ENCODE results near the gene SCN1B. TPM values are rescaled to one million over a fixed set of nuclear protein-coding genes. Genes with fewer than 3 reads are reported as not detected.
"Not testable (repeated sequence)": the region's sequence is repeated elsewhere in the genome, so short reads cannot be mapped to it uniquely, and the experiment has no call there.

The SCN1B gene
- total RNA-seq, 4 donors from 2014 or later, result 8.0 to 23.2 (median 11.8) TPM

- no peak for ATAC-seq (ENCODE audit: low FRiP score)
- no peak for DNase-seq (ENCODE audit: low spot score)
- TF ChIP-seq CTCF (IDR thresholded peaks at IDR 0.05), result no peak
Measured at GRCh38 chr19:34997071-34997617, 33.1 kb upstream of the SCN1B start.

- not testable (repeated sequence) for ATAC-seq (ENCODE audit: low FRiP score); DNase-seq (ENCODE audit: low spot score)
Measured at GRCh38 chr19:34998224-34998623, 32.0 kb upstream of the SCN1B start.

GRCh38 chr19:34998777-34999497, 31.3 kb upstream of the SCN1B start:
- ATAC-seq (ENCODE audit: low FRiP score) (peak; percentile 57), DNase-seq (ENCODE audit: low spot score) (no peak)
- TF ChIP-seq CTCF (IDR thresholded peaks at IDR 0.05), result no peak

GRCh38 chr19:34999498-35000337, 30.6 kb upstream of the SCN1B start, which contains the start of gene GRAMD1A:
GRAMD1A (plus strand) TSS chr19:35000323; CDS start chr19:35000479, 156 bp downstream.
- DNase-seq (ENCODE audit: low spot score) (peak; percentile 51), ATAC-seq (ENCODE audit: low FRiP score) (peak; percentile 87)
- no peak for TF ChIP-seq CTCF (IDR thresholded peaks at IDR 0.05)

GRCh38 chr19:35000338-35000646, 30.0 kb upstream of the SCN1B start:
- no peak for TF ChIP-seq CTCF (IDR thresholded peaks at IDR 0.05)
- DNase-seq (ENCODE audit: low spot score), result no peak
- no peak for ATAC-seq (ENCODE audit: low FRiP score)

- DNase-seq (ENCODE audit: low spot score) (no peak), ATAC-seq (ENCODE audit: low FRiP score) (peak; percentile 4)
- TF ChIP-seq CTCF (IDR thresholded peaks at IDR 0.05), result no peak
Measured at GRCh38 chr19:35000647-35001501, 29.4 kb upstream of the SCN1B start.
